OCI-LY3 (cell line): Measurements from ENCODE around the gene TOM1L2.

ENCODE experiments used
- H2AFZ ChIP-seq: fragments of 200-600, 300-600 bp; shearing (Covaris generic); 2 replicates; pipeline ENCODE4 v1.6.0; 2014; ENCODE audit warnings: antibody characterized with exemption, low read depth, low read length
- H3K27ac ChIP-seq: fragments of 200-600, 300-600 bp; sonication (generic); 2 replicates; pipeline ENCODE4 v1.5.1; 2014; ENCODE audit warnings: mild to moderate bottlenecking, low read length, moderate library complexity, mixed read lengths
- H3K27me3 ChIP-seq: fragments of 200-600, 300-600 bp; sonication (generic); 2 replicates; pipeline ENCODE4 v1.6.1; 2014; ENCODE audit warnings: low read depth, low read length, mixed read lengths
- H3K36me3 ChIP-seq: fragments of 200-600, 300-600 bp; sonication (generic); replicated peaks from 2 replicates; pipeline ENCODE3; 2014; ENCODE audit warnings: low read depth, low read length, mixed read lengths
- H3K4me1 ChIP-seq: fragments of 300-600, 200-600 bp; sonication (generic); 2 replicates; pipeline ENCODE4 v1.6.1; 2014; ENCODE audit warnings: low read length, mixed read lengths
- H3K4me2 ChIP-seq: fragments of 200-600, 300-600 bp; sonication (generic); 2 replicates; pipeline ENCODE4 v1.6.1; 2014; ENCODE audit warnings: low read length, mixed read lengths
- H3K4me3 ChIP-seq: fragments of 300-600, 200-600 bp; sonication (generic); 2 replicates; pipeline ENCODE4 v1.5.1; 2014; ENCODE audit warnings: antibody characterized with exemption, mild to moderate bottlenecking, low read length, moderate library complexity
- H3K79me2 ChIP-seq: fragments of 300-600, 200-600 bp; shearing (Covaris generic); 2 replicates; pipeline ENCODE4 v1.6.1; 2014; ENCODE audit warnings: mild to moderate bottlenecking, low read length, mixed read lengths
- H3K9ac ChIP-seq: fragments of 300-600, 200-600 bp; shearing (Covaris generic); 2 replicates; pipeline ENCODE4 v1.6.0; 2014; ENCODE audit warnings: mild to moderate bottlenecking, low read length, moderate library complexity
- H3K9me3 ChIP-seq: fragments of 200-600, 300-600 bp; shearing (Covaris generic); 2 replicates; pipeline ENCODE4 v1.6.1; 2014; ENCODE audit warnings: low read length, mixed read lengths; ENCODE audit not compliant: insufficient read depth
- H4K20me1 ChIP-seq: fragments of 200-600, 300-600 bp; sonication (generic); 2 replicates; pipeline ENCODE4 v1.6.1; 2016; ENCODE audit warnings: low read length, mixed read lengths; ENCODE audit not compliant: insufficient read depth
- EZH2phosphoT487 ChIP-seq: fragments of 200-600 bp; shearing (Covaris generic); IDR thresholded peaks from 2 replicates; pipeline ENCODE4 v1.6.1; 2018; ENCODE audit warnings: antibody characterized with exemption, mixed run types, low read depth
- TF ChIP-seq, protein P1 (sequence below): fragments of 200-600, 300-600 bp; sonication (generic); IDR thresholded peaks from 2 replicates; pipeline ENCODE4 v1.5.1; 2014; ENCODE audit warnings: antibody characterized with exemption, low read length, low read depth

TOM1L2 gene

DNA sequence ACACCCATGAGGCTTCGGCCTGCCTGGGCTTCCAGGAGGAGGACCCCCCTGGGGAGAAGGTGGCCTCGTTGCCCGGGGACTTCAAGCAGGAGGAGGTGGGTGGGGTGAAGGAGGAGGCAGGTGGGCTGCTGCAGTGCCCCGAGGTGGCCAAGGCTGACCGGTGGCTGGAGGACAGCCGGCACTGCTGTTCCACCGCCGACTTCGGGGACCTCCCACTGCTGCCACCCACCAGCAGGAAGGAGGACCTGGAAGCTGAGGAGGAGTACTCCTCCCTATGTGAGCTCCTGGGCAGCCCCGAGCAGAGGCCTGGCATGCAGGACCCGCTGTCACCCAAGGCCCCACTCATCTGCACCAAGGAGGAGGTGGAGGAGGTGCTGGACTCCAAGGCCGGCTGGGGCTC lies 176.9 kb downstream of the TOM1L2 start:
- no peaks in the 10 kb centered on the region for H3K36me3 ChIP-seq

DNA sequence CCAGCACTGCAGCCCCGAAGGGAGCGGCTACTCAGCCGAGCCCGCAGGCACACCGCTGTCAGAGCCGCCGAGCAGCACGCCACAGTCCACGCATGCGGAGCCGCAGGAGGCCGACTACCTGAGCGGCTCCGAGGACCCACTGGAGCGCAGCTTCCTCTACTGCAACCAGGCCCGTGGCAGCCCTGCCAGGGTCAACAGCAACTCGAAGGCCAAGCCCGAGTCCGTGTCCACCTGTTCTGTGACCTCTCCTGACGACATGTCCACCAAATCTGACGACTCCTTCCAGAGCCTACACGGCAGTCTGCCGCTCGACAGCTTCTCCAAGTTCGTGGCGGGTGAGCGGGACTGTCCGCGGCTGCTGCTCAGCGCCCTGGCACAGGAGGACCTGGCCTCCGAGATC lies 177.8 kb downstream of the TOM1L2 start:
- H3K36me3 ChIP-seq = no peaks in the 10 kb centered on the region
- no peaks in the 10 kb centered on the region for H4K20me1 ChIP-seq
- TF ChIP-seq EZH2phosphoT487 = no peak
- TF ChIP-seq, protein P1, sequence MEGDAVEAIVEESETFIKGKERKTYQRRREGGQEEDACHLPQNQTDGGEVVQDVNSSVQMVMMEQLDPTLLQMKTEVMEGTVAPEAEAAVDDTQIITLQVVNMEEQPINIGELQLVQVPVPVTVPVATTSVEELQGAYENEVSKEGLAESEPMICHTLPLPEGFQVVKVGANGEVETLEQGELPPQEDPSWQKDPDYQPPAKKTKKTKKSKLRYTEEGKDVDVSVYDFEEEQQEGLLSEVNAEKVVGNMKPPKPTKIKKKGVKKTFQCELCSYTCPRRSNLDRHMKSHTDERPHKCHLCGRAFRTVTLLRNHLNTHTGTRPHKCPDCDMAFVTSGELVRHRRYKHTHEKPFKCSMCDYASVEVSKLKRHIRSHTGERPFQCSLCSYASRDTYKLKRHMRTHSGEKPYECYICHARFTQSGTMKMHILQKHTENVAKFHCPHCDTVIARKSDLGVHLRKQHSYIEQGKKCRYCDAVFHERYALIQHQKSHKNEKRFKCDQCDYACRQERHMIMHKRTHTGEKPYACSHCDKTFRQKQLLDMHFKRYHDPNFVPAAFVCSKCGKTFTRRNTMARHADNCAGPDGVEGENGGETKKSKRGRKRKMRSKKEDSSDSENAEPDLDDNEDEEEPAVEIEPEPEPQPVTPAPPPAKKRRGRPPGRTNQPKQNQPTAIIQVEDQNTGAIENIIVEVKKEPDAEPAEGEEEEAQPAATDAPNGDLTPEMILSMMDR = no peak

More for the DNA sequence above, 176.9 kb downstream of the TOM1L2 start:
- Histone ChIP-seq H3K4me3 (no peak overlapping the region), H3K4me2 (no peak overlapping the region), H3K4me1 (no peaks in the 10 kb centered on the region), H2AFZ (no peak overlapping the region), H3K27me3 (no peaks in the 10 kb centered on the region), H3K9ac (no peak overlapping the region), H3K27ac (no peak overlapping the region), H4K20me1 (no peaks in the 10 kb centered on the region), H3K9me3 (no peaks in the 10 kb centered on the region), H3K79me2 (no peaks in the 10 kb centered on the region)
- no peak for TF ChIP-seq EZH2phosphoT487
- TF ChIP-seq, protein P1 = no peak

More for the DNA sequence above, 177.8 kb downstream of the TOM1L2 start:
- Histone ChIP-seq H3K9ac (no peak overlapping the region), H3K9me3 (no peaks in the 10 kb centered on the region), H2AFZ (no peak overlapping the region), H3K27ac (no peak overlapping the region), H3K79me2 (no peaks in the 10 kb centered on the region), H3K4me3 (no peak overlapping the region), H3K4me1 (no peaks in the 10 kb centered on the region), H3K27me3 (no peaks in the 10 kb centered on the region), H3K4me2 (no peak overlapping the region)
